ENCODE data around the gene ATXN7.

The ATXN7 gene

DNA sequence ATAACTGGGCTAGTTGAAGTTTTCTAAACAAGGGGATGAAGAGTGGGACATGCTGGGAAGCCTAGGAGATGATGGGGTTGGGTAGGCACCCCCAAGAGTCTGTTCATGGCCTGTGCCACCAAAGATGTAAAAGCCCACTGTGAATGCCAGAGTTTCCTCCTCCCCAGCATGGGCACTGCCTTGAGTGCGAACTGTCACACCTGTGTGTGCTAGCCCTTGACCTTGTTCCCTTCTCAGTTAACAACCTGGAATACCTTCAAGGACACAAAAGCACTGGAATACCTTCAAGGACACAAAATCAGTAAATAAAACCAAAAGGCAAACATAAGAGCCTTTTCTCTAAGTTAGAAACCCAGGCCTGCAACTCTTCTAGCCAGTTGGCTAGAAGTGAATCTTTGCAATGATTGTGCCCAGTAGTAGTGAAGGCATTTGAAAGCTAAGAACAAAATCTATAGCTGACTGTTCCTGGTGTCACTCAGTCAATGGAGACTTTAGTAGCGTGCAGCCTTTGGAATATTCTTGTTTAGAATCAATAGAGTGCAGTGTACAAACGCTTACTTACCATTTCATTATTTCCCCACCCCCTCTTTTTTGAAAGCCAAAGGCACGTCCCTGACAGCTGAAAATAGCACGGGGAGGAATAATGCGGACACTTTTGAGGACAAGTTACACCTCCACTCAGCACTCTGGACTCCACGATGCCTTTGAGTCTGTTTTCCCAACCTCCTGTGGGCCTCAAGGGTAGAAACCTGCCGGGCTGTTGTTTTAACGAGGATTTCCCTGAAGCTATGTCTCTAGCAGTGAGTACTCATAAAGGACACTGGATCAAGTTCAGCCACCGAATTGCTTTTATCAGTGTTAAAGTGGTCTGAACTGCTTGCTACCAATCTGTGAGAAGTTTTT lies 135.4 kb downstream of the ATXN7 start:
- in situ Hi-C loops (cut with HindIII; ENCODE audit: low pct_unique_long_range_greater_than_20kb, low sequenced_read_pairs) = no loop called here
- no peak for TF ChIP-seq JUND (IDR thresholded peaks at IDR 0.05; ENCODE audit: low read depth)
- DNase-seq (ENCODE audit: low read depth in 1 of 2, low spot score in 1 of 2) = no peak

DNA sequence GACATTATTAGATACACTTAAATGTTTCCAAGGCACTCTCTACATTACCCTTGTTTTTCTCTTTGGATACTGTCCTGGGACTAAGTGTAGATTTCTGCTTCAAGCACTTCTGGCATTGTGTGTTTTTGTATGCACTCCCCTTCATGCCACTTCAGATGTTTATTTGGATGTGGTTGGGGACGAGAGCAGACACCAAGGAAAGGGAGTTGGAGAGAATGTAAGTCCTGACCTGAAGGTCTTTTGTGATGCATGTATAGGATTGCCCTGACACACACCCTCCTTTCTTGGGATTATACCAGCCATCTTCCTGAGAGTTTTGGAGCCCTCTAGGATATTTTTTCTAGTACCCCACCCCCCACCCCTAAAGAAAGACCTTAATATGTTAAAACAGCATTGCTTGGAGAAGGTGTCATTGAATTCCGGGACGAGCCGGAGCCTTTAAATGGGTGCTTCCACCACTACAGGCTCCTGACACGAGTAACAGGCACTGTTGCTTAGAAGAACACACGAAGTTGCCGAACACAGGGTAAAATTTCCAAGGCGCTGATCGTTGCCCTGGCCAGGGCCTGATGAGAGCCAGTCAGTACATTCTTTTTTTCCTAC lies 136.9 kb downstream of the ATXN7 start:
- DNase-seq (ENCODE audit: low read depth in 1 of 2, low spot score in 1 of 2) = no peak
- in situ Hi-C loops (cut with HindIII; ENCODE audit: low pct_unique_long_range_greater_than_20kb, low sequenced_read_pairs) = no loop called here
- no peak for TF ChIP-seq JUND (IDR thresholded peaks at IDR 0.05; ENCODE audit: low read depth)

DNA sequence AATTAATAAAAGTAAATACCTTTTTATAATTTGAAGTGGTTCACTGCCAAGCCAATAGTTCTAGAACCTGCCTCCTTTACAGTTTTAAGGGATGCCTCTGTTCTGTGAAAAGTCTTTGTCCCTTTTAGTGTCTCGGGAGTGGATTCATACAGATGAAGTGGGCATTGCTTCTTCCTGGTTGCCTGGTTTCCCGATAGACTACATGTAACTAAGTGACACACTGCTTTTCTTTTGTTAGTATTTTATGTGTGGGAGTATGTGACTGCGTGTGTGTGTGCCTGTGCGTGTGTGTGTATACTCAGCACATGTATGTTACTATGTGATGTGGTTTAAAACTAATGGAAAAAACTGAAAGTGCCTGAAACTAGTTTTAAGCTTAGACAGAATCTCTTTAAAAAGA lies 138.6 kb downstream of the ATXN7 start:
- DNase-seq (ENCODE audit: low read depth in 1 of 2, low spot score in 1 of 2) = no peak
- in situ Hi-C loops (cut with HindIII; ENCODE audit: low pct_unique_long_range_greater_than_20kb, low sequenced_read_pairs) = no loop called here
- TF ChIP-seq JUND (IDR thresholded peaks at IDR 0.05; ENCODE audit: low read depth) = no peak

DNA sequence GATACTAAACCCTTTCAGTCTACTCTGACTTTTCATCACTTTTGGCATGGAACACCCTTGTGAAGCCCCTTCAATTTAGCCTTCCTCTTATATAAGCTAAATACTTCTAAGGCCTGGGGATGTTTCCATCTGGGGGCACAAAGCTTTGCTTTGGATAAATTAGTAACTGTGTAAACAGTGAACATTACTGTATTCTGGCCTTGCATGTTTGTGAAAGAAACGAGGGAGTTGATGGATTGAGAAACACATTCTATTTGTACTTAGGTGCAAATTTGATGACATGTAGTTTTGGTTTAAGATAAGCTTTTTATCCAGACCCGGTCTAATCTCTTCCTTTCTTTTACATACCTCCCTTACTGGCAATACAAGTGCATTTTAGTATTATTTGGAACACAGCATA lies 139.9 kb downstream of the ATXN7 start:
- in situ Hi-C loops (cut with HindIII; ENCODE audit: low pct_unique_long_range_greater_than_20kb, low sequenced_read_pairs) = no loop called here
- no peak for DNase-seq (ENCODE audit: low read depth in 1 of 2, low spot score in 1 of 2)
- TF ChIP-seq JUND (IDR thresholded peaks at IDR 0.05; ENCODE audit: low read depth) = no peak

DNA sequence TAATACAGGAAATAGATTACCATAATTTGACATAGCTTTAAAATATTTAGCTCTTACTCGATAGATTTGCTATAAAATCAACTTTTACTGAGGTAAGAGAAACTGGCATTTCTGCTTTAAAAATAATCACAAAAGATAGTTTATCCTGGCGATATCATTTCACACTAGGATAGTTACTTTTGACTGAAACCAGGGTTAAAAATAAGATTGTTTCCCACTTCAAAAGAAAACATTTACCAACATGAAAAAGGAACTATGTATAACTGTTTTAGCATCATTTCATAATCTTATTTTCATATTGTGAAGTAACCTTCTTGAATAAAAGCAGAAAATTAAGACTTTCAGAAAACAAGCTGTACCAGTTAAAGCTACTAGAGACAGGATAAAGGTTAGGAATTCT lies 144.3 kb downstream of the ATXN7 start:
- in situ Hi-C loops (cut with HindIII; ENCODE audit: low pct_unique_long_range_greater_than_20kb, low sequenced_read_pairs) = no loop called here

DNA sequence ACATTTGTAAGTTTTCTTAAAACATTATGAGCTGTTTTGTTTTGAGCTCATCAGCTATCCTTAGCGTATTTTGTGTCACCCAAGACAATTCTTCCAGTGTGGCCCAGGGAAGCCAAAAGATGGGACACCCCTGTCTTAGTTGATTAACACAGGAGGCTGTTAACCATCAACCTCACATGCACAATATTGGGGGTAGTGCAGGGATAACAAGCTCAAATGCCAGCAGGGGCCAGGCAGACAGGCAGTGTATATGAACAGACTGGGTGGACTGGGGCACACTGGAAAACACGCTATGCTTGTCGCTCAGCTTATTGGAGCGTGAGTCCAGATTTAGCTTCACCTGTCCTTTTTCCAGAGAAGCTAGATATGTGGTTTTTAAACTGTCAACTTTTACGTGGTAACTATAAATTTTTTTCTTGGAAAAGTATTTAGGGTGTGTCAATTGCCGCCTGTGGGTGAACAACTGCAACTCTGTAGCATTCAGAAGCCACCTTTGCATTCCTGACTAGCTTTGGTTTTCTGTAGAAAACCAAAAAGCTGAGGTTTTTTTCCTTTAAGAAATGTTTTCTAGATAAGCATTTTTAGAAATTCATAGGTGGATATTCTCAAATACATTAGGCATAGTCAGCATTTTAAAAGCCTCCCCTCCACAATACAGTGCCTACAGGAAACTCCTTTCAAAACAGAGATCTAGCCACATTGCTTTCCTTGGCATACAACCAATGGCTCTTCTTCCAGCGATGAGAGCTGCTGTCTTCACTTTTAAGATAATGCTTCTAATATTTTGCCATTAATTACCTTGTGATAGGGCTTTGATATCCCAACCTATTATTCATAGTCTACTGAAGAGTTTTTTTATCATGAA lies 145.1 kb downstream of the ATXN7 start:
- TF ChIP-seq JUND (IDR thresholded peaks at IDR 0.05; ENCODE audit: low read depth) = no peak
- in situ Hi-C loops (cut with HindIII; ENCODE audit: low pct_unique_long_range_greater_than_20kb, low sequenced_read_pairs) = no loop called here

More for the DNA sequence above, 144.3 kb downstream of the ATXN7 start:
- TF ChIP-seq JUND (IDR thresholded peaks at IDR 0.05; ENCODE audit: low read depth) = no peak
- no peak for DNase-seq (ENCODE audit: low read depth in 1 of 2, low spot score in 1 of 2)

DNA sequence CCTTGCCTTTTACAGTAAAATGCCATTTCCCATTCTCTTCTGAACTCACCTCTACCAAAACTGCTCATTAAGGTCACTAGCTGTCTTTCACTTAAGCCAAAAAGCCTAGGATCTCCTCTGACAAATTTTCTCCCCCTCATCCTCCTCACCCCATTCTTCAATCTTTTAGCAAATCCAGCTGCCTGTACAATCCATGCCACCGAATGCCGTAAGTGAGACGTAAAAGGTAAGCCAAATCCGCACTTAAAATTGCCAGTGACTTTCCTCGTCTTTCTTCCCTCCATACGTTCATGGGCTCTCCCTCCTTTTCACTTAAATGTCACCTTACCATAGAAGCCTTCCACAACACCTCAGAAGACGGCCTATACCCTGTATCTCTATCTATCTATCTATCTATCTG lies 145.9 kb downstream of the ATXN7 start:
- in situ Hi-C loops (cut with HindIII; ENCODE audit: low pct_unique_long_range_greater_than_20kb, low sequenced_read_pairs) = no loop called here
- TF ChIP-seq JUND (IDR thresholded peaks at IDR 0.05; ENCODE audit: low read depth) = no peak
- no peak for DNase-seq (ENCODE audit: low read depth in 1 of 2, low spot score in 1 of 2)

More for the DNA sequence above, 145.1 kb downstream of the ATXN7 start:
- no peak for DNase-seq (ENCODE audit: low read depth in 1 of 2, low spot score in 1 of 2)

DNA sequence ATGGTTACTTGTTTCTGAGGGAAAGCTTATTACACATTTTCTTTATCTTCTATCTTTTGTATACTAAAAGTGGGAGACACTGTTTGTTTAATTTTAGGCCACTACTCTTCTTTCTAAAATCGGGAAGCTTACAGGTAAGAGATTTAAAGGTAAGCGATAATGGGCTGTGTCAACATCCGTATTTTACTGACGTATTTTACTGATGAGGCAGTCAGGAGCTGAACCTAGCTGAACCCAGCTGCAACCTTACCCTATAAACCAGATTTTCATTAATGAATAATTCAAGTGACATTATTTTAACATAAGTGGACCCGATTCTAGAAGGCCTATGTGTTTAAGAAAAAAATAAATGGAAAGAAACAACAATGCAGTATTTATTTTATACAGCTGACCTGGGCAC lies 146.5 kb downstream of the ATXN7 start:
- in situ Hi-C loops (cut with HindIII; ENCODE audit: low pct_unique_long_range_greater_than_20kb, low sequenced_read_pairs) = no loop called here
- TF ChIP-seq JUND (IDR thresholded peaks at IDR 0.05; ENCODE audit: low read depth) = no peak
- DNase-seq (ENCODE audit: low read depth in 1 of 2, low spot score in 1 of 2) = no peak

DNA sequence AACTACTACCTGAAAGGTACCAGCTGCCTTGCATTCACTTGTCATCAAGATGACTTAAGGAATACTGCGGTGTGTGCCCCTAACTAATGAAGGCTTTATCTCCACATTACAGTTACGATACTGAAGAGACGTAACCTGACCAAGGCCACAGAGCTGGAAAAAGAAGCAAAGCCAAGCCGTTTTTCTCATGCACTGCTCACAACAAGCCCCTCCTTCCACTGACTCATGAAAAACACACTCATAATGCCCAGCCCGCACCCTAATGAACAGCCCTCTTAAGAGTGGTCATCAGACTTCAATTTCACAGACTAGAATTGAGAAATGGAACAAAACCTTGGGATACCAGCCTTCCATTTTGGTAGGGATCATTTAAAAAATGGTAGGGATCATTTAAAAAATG lies 148.0 kb downstream of the ATXN7 start:
- in situ Hi-C loops (cut with HindIII; ENCODE audit: low pct_unique_long_range_greater_than_20kb, low sequenced_read_pairs) = no loop called here
- no peak for DNase-seq (ENCODE audit: low read depth in 1 of 2, low spot score in 1 of 2)
- no peak for TF ChIP-seq JUND (IDR thresholded peaks at IDR 0.05; ENCODE audit: low read depth)

DNA sequence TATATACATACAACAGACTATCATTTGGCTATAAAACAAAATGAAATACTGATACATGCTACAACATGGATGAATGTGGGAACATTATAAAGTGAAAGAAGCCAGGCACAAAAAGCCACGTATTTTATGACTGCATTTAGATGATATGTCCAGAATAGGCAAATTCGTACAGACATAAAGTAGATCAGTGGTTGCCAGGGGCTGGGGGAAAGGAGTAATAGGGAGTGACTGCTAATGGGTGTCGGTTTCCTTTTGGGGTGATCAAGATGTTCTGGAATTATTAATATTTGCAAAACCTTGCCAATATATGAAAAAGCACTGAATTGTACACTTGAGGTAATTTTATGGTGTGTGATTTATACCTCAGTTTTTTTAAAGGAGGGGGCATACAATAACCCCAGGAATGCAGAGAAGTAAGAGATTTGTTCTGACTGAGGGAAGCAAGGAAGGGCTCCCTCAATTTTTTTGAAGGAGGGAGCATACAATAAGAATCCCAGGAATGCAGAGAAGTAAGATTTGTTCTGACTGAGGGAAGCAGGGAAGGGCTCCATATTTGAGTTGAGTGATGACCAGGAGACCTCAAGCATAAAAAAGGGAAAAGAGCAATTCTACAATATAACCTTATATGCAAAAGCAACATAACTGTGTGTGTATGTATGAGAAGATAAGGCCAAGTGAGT lies 153.4 kb downstream of the ATXN7 start:
- TF ChIP-seq JUND (IDR thresholded peaks at IDR 0.05; ENCODE audit: low read depth) = no peak
- in situ Hi-C loops (cut with HindIII; ENCODE audit: low pct_unique_long_range_greater_than_20kb, low sequenced_read_pairs) = no loop called here
- no peak for DNase-seq (ENCODE audit: low read depth in 1 of 2, low spot score in 1 of 2)

DNA sequence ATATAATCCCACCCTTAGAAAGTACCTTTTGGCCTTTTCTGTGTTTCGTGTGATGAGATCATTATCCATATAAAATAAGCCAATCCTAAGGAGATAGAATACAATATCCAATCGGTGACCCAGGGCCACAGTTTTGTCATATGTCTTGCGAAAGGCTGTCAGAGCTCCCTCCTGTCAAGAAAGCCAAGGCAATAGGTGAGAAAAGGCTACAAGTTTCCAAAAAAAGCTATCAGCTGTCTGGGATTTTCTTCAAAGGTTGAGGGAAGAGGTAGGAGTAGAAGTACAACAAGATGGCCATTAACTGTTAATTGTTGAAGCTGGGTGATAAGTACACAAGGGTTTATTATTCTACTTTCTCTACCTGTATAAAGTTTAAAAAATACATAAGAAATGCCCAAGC lies 155.6 kb downstream of the ATXN7 start:
- no peak for TF ChIP-seq JUND (IDR thresholded peaks at IDR 0.05; ENCODE audit: low read depth)
- in situ Hi-C loops (cut with HindIII; ENCODE audit: low pct_unique_long_range_greater_than_20kb, low sequenced_read_pairs) = no loop called here
- DNase-seq (ENCODE audit: low read depth in 1 of 2, low spot score in 1 of 2) = no peak

DNA sequence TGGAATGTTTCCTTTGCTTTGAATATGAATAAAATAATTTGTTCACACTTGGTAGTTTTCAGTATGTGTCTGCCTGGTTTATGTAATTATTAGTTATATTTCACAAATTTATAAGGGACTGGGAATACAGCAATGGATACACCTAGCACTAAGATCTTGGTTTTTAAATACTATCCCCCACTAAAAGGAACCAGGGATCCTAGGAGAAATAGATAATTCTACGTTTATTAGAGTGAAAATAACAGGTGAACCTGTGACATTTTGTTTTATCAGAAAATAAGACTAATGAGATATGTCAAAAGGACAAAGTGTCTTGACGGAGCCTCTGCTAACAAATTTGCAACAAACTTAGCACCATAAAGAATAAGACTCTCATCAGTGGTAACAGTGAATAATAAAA lies 156.2 kb downstream of the ATXN7 start:
- in situ Hi-C loops (cut with HindIII; ENCODE audit: low pct_unique_long_range_greater_than_20kb, low sequenced_read_pairs) = no loop called here
- TF ChIP-seq JUND (IDR thresholded peaks at IDR 0.05; ENCODE audit: low read depth) = no peak
- no peak for DNase-seq (ENCODE audit: low read depth in 1 of 2, low spot score in 1 of 2)
